ENCODE data around the gene SCGB3A1.

DNA sequence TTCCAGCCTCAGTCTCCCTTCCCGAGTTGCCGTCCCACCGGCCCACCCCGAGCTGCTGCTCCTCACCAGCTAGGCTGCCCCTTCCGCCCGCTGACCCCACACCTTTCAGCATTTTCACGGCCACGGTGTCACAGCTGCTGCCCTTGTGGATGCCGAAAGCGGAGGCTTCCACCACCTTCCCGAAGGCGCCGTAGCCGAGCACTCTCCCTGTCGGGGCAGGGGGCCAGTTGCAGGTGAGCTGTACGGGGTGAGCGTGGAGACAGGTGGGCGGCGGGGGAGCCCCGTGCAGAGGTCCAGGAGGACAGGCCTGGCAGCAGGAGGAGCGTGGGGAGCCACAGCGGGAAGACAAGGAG is 28.2 kb upstream of the SCGB3A1 start:
- no peak for TF ChIP-seq ZNF274 (IDR thresholded peaks at IDR 0.05; ENCODE audit: low read depth, low read length)
- no peak for TF ChIP-seq YY1 (IDR thresholded peaks at IDR 0.05; ENCODE audit: insufficient read depth, insufficient read length)
